ENCODE measurements around the gene FAM240A.

DNA sequence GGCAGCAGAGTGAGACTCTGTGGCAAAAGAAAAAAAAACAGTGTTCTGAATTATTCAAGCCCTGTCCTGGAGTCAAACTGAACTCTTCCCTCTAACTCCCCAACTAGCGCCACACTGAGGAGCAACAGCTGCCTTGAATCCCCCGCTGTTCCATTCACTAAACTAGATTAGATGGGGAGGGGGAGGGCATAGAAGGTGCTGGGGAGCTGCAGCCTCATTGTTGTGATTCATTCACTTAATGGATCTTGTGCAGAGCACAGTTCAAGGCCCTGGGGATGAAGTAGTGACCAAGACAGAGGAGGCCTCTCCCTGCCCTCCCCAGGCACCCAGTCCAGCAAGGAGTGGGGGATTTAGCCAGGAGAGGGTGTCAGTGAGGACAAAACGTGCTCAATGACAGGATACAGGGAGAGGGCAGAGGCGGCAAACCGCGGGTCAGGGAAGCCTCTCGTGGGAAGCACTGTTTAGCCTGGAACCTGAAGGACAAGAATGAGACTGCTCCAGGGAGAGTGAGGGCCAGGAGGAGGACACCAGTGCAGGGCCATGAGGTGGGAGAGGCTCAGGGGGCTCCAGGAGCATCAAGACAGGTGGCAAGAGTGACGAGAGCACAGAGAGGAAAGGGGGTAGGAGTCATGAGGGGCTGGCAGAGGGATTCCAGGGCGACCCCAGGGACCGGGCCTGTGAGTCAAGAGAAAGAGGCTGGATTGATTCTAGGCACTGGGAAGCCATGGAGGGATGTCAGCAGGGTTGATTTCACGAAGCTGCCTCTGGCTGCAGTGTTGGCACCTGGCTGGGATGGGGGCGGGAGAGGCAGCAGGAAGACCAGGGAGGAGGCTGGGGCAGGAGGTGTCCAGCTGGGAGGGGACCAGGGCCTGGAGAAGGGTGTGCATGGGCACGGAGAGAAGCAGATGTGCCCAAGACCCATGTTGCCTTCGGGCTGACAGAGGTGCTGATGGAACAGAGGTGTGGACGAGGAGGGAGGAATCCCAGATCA, 49.7 kb downstream of the FAM240A start:
- no peak for TF ChIP-seq EP300 (IDR thresholded peaks at IDR 0.05; ENCODE audit: borderline replicate concordance)
- TF ChIP-seq, protein P1, sequence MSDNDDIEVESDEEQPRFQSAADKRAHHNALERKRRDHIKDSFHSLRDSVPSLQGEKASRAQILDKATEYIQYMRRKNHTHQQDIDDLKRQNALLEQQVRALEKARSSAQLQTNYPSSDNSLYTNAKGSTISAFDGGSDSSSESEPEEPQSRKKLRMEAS (IDR thresholded peaks at IDR 0.05), result no peak
- TF ChIP-seq NFIC (IDR thresholded peaks at IDR 0.05), result no peak
- no peak for TF ChIP-seq RAD21 (IDR thresholded peaks at IDR 0.05; ENCODE audit: low read depth)
- TF ChIP-seq ZBTB7A (IDR thresholded peaks at IDR 0.05; ENCODE audit: low read depth), result no peak
- TF ChIP-seq YY1 (IDR thresholded peaks at IDR 0.05; ENCODE audit: low read depth), result no peak
- TF ChIP-seq TAF1 (IDR thresholded peaks at IDR 0.05; ENCODE audit: low read depth), result no peak
- no peak for TF ChIP-seq CREB1 (IDR thresholded peaks at IDR 0.05; ENCODE audit: low read depth)
- no peak for TF ChIP-seq EGR1 (IDR thresholded peaks at IDR 0.05)
- TF ChIP-seq CEBPB (IDR thresholded peaks at IDR 0.05), result no peak
- no peak for TF ChIP-seq TCF12 (IDR thresholded peaks at IDR 0.05; ENCODE audit: low read depth)
- no peak for TF ChIP-seq TEAD4 (IDR thresholded peaks at IDR 0.05)
